HL-60 (cell line): ENCODE data around the gene MYL10.

Source experiments
- POLR2AphosphoS5 ChIP-seq: IDR thresholded peaks from 2 replicates; pipeline ENCODE4 v1.6.1; 2012; ENCODE audit warnings: low read depth
- REST ChIP-seq: IDR thresholded peaks from 2 replicates; pipeline ENCODE4 v1.6.1; 2012; ENCODE audit warnings: low read depth; ENCODE audit not compliant: insufficient replicate concordance
- SPI1 ChIP-seq: IDR thresholded peaks from 2 replicates; pipeline ENCODE4 v1.6.1; 2012; ENCODE audit warnings: low read depth, mild to moderate bottlenecking, borderline replicate concordance
- TF ChIP-seq, protein P1 (sequence below): IDR thresholded peaks from one replicate; pipeline ENCODE4 v1.5.1; 2011; ENCODE audit warnings: low read length, control low read depth, inconsistent platforms; ENCODE audit not compliant: insufficient read depth

GRCh38 chr7:101645951-101646350 is 16.9 kb upstream of the MYL10 start:
- TF ChIP-seq, protein P1, sequence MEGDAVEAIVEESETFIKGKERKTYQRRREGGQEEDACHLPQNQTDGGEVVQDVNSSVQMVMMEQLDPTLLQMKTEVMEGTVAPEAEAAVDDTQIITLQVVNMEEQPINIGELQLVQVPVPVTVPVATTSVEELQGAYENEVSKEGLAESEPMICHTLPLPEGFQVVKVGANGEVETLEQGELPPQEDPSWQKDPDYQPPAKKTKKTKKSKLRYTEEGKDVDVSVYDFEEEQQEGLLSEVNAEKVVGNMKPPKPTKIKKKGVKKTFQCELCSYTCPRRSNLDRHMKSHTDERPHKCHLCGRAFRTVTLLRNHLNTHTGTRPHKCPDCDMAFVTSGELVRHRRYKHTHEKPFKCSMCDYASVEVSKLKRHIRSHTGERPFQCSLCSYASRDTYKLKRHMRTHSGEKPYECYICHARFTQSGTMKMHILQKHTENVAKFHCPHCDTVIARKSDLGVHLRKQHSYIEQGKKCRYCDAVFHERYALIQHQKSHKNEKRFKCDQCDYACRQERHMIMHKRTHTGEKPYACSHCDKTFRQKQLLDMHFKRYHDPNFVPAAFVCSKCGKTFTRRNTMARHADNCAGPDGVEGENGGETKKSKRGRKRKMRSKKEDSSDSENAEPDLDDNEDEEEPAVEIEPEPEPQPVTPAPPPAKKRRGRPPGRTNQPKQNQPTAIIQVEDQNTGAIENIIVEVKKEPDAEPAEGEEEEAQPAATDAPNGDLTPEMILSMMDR = no peak
- no peak for TF ChIP-seq REST
- TF ChIP-seq POLR2AphosphoS5 = no peak
- TF ChIP-seq SPI1 = no peak
